Measurements from ENCODE around the gene CHEK1.

DNA sequence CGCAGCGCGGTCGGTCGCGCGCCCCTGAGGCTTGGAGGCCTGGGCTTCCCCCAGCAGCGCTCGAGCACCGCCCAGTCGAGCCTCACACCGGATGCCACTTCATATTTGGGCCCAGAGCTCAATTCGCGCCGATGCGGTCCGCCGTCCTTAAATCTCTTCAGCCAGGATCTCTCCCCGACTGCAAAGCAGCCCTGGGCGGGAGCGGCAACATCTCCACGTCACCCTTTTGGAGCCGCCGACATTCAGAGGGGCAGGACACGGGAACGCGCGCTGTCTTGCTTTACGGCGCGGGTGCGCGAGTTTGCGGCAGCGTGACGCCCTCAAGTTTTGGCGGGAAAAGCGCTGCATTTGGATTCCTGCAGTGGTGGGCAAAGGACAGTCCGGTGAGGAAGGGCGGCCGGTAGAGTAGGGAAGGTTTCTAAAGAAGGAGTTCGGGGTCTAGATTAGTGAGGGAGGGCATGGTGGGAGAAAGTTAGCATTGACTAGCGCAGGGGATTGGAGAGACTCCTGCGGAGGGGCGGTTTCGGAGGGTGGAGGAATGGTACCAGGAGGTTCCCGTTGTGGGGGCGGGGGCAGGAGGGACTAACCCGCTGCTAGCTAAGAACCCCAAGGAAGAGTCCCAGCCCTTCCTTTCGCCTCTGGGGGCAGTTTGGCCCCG is 796 bp downstream of the CHEK1 start:
- TF ChIP-seq, protein P1, sequence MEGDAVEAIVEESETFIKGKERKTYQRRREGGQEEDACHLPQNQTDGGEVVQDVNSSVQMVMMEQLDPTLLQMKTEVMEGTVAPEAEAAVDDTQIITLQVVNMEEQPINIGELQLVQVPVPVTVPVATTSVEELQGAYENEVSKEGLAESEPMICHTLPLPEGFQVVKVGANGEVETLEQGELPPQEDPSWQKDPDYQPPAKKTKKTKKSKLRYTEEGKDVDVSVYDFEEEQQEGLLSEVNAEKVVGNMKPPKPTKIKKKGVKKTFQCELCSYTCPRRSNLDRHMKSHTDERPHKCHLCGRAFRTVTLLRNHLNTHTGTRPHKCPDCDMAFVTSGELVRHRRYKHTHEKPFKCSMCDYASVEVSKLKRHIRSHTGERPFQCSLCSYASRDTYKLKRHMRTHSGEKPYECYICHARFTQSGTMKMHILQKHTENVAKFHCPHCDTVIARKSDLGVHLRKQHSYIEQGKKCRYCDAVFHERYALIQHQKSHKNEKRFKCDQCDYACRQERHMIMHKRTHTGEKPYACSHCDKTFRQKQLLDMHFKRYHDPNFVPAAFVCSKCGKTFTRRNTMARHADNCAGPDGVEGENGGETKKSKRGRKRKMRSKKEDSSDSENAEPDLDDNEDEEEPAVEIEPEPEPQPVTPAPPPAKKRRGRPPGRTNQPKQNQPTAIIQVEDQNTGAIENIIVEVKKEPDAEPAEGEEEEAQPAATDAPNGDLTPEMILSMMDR (IDR thresholded peaks at IDR 0.05): peak in 2 of 5 experiments; percentile 17 to 21
- TF ChIP-seq POLR2A (IDR thresholded peaks at IDR 0.05) (peak in 1 of 2 donors; percentile 75), EP300 (IDR thresholded peaks at IDR 0.05) (peak; percentile 54 to 97)

Measured in tibial nerve (tissue), 4 donors.